HG02610 (cell line): ENCODE measurements around the gene RAB13.

Source experiments
- ATAC-seq: cut with Tn5 transposase; IDR thresholded peaks from one replicate; pipeline ENCODE4 v1.9.1; 2021; ENCODE audit warnings: mild to moderate bottlenecking, moderate library complexity; ENCODE audit not compliant: unreplicated experiment

RAB13 gene

DNA sequence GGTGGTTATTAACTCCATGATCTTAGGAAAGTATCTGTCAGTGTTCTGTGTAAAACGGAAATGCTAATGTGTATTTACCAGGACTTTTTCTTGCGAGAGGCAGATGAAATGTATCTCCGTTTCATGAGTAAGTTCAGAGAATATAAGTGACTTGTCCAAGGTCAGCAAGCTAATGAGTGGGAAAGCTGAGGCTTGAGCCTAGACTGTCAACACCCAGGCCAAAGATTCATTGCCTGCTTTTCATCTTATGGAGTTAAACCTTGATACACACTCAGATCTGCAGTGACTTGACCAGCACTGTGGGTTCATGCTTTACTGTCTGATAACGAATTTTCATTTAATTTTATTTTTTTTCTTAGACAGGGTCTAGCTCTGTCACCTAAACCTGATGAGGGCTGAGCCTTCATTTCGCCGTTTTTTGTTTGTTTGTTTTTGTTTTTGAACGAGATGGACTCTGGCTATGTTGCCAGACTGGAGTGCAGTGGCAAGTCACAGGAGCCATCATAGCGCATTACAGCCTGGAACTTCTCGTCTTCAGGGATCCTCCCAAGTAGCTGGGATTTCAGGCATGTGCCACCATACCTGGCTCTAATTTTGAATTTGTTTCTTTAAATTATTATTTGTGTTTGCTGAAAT lies 7.7 kb downstream of the RAB13 start:
- no peak for ATAC-seq

DNA sequence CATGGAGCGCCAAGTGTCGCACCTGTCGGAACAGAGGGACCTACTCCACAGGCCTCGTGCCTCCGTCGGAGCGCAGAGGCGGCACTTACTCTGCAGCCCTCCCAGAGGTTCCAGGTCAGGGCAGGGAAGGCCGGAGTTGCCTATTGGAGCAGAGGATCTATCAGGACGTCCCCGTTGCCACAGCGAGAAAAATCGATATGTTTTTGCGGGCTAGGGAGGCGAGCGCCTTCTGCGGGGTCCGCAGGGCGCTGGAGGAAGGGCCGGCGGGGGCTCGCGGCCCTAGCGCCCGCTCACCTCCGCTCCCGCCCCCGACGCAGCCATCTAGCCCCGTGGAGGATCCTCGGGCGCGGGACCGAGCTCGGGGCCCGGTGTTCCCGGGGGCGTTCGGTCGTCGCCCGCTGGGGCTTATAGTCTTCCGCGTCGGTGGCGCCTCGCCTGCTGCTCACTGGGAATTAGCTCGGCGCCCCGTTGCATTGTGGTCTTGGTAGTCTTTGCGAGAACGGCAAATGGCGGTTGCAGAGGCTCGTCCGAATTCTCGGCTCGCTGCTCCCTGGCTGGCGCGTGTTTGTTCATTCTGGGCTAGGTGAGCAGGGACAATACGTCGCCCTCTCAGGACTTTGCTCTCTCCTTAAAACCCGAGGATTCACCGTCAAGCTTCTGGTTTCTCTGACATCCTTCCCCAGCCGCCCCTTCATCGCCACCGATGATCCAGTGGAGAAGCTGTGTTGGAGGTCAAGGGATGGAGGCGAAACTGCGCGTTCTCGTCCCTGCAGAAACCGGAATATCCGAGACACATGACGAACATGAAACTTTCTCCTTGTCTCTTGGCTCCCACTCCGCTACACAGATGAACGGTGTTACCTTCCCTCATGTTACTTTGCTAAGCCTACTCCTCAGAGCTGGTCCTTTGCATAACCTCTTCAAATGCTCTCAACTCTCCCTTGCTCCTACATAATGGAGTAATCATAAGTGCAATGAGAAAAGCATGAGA lies 8.6 kb downstream of the RAB13 start, which contains the start of gene JTB:
Gene JTB, minus strand, starts transcription at position 425 of the 991 bp plus-strand sequence. Its CDS starts 422 bp downstream, at position 3.
- ATAC-seq, result peak; percentile 79

DNA sequence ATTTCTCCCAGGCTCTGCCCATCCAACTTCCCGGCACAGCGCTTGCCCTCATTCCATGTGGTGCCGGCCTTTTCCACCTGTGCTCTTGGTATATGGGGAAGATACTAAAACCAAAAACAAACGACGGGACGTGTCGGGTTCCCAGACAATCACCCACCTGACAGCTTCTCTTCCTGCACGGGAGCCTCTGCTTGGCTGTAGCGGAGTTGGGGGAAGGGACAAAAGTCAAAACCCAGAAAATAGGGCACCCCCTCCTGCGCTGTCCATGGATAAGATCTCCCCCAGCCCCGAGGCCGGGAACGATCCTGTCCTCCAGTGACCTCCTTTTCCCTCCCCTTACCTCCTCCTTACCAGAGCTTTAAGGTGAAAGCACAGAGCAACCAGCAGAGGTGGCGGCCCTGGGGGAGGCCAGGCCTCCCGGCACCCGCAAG lies 9.3 kb downstream of the RAB13 start:
- no peak for ATAC-seq

DNA sequence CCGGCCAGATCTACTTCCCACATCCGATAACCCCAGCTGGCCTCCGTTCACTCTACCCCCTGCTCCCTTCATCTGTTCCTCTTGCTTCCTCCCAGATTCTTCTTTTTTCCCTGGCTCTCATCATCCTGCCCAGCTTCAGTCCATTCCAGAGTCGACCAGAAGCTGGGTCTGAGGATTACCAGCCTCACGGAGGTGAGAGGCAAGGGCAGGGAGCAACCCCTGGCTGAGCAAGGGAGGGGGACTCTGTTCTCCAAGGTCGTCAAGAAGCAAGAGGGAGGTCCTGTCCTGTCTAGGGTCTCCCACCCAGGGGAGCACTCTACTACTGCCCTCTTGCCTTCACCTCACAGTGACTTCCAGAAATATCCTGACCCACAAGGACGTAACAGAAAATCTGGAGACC lies 12.6 kb downstream of the RAB13 start:
- no peak for ATAC-seq

DNA sequence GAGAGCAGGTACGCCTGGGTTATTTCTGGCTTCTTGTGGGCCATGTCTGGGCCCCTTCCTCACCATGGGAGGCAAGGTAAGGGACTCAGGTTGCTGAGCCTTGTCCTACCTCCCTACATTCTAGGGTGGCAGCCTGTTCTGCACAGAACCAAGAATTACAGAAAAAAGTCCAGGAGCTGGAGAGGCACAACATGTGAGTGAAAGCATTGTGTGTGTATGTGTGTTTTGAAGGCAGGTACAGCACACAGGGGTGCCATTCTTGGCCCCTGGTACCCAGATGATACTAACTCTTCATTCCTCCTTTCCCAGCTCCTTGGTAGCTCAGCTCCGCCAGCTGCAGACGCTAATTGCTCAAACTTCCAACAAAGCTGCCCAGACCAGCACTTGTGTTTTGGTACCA lies 13.1 kb downstream of the RAB13 start:
- no peak for ATAC-seq

DNA sequence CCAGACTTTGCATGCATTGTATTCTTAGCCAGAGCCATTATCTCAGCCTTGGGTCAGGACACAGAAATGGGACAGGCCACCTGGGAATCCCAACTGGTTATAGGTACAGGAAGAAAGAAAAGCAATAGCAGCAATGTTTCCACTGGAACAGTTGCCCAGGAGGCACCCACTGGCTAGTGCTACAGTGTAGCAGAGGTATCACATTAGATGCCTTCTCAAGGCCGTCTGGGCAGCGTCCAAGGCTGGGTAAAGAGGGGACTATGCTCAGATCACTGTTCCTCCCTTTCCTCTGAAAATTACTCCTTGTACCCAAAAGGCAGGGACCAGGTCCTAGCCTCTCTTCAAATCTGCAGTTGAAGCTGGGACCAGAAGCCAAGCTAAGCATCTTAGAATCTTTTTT lies 15.8 kb downstream of the RAB13 start:
- no peak for ATAC-seq

DNA sequence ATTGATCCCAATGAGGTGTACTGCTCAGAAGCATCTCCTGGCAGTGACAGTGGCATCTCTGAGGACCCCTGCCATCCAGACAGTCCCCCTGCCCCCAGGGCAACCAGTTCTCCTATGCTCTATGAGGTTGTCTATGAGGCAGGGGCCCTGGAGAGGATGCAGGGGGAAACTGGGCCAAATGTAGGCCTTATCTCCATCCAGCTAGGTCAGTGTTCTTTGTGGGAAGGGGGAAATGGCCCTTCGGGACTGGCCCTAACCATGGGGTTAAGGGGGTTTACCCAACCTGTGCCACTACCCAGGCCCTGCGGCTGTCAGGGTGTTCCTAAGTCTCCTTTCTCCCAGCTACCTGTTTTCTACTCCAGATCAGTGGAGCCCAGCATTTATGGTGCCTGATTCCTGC lies 17.2 kb downstream of the RAB13 start:
- ATAC-seq, result no peak

DNA sequence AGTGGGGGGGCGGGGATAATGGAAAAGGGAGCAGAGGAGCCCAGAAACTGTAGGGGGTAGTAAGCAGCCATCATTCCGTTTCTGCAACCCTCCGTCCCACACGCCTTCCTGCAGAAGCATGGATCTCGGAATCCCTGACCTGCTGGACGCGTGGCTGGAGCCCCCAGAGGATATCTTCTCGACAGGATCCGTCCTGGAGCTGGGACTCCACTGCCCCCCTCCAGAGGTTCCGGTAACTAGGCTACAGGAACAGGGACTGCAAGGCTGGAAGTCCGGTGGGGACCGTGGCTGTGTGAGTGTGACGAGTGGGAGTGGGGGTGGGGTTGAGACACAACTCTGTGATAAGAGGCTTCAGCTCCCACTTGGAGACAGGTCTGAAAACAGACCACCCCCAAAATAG lies 17.7 kb downstream of the RAB13 start:
- ATAC-seq, result no peak

DNA sequence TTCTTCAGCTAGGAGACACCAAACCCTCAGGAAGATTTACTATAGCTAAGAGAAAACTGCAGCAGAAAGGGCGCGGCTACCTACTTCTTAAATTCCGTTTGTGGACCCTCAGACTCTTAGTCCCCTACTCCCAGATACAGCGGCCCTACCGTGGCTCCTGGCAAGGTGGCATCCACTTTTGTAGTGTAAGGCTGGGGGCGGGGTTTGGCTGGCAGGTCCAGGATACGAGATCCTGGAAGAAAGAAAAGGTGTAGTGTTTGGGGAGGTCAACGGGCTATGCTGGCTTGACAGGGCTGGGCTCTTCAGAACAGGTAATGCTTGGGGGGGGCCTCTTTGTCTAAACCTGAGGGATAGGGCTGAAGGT lies 18.2 kb downstream of the RAB13 start:
- ATAC-seq, result no peak

DNA sequence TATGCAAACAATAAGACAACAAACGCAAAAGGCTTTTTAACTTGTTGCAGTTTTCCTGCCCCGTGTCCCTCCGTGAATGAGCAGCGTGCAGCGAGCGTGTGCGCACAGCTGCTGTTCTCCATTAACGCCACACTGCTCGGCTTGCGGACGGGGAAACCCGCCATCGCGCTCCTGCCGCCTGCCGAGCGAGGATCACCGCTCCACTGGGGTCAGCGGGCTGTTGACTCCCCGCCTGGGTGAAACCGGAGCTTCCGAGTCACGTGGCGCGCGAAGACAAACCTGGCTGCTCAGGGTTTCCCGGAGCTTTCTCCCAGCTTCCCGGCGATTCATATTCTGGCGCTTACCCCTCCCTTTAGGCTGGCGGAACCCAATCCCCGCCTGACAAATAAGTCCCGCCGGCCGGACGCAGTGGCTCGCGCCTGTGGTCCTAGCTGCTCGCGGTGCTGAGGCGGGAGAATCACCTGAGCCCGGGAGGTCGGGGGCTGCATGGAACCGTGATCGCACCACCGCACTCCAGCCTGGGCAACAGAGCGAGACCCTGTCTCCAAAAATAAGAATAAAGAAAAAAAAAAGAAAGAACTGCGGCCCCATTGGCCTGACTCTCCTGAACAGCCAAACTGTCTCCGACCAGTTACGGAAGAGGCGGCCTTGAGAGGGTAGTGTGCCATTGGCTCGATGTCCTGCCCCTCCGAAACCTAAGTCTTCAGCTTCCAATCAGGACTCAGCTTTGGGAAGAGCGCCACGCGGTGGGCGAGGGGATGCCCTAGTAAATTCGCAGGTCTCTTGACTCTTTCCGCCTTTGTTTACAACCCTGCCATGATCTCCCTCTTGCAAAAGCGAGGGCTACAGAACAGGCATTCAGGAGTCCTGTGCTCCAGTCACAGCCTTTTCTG lies 18.8 kb downstream of the RAB13 start, which contains the start of gene CREB3L4:
Gene CREB3L4, plus strand, starts transcription at position 796 of the 893 bp plus-strand sequence. CDS start 624 bp downstream, outside the sequence.
- peak; percentile 70 for ATAC-seq

DNA sequence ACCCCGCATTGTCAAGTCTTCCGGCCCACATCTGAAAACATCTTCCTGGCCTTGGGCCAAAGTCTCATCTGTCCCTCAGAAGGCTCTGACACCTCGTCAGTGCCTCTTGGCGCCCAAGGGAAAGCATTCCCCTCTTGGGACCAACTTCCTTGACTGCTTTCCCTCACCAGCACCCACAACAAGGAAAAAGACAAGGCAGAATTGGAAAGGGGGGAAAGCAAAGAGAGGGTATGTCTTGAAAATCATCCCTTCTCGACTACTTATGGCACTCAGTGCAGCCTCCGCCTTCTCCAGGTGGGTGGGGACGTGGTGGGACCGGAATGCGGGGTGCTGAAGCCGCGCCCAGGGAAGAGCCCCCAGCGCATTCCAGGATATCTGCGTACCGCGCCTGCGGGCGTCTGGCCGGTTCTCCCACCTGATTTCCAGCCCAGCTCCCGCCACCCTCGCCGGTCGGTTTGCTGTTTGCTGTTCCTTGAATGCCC lies 22.2 kb downstream of the RAB13 start:
- peak; percentile 1 for ATAC-seq

DNA sequence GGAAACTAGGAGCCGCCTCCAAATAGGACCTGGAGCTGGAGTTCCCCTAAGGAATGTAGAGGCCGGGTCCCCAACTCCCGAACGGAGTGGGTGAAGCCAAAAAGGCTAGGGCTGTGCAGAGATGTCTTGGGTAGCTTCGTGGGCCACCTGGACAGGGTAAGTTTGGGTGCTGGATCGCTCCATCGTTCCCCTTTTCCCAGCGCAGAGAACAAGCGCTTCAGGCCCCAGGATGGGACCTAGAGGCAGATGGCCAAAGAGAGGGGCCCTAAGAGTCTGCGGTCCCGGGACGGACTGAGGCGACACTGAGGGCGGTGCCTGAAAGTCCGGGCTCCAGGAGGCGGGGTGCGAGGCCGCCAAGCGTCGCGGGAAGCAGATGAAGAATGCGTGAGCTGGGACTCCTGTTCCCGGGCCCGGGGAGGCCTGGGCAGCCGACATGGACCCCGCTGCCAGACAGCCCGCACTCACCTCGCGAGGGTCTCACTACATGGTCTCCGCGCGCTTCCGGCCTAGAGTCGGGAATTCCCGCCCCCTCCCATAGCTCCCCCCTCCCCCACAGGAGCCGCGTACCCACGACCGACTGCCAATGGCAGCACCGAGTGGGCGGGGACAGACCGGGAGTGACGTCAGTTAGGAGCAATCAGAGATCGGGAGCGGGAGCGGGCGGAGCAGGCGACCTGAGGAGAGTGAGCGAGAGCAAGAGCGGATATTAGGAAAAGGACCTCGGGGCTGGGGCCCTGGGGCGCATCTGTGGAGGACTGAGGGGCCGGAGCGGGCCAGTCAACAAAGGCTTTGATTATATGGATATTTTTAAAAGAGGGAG lies 22.9 kb downstream of the RAB13 start, which contains the start of gene SLC39A1:
Gene SLC39A1, minus strand, starts transcription at position 508 of the 820 bp plus-strand sequence. CDS start 822 bp downstream, outside the sequence.
- peak; percentile 47 for ATAC-seq

DNA sequence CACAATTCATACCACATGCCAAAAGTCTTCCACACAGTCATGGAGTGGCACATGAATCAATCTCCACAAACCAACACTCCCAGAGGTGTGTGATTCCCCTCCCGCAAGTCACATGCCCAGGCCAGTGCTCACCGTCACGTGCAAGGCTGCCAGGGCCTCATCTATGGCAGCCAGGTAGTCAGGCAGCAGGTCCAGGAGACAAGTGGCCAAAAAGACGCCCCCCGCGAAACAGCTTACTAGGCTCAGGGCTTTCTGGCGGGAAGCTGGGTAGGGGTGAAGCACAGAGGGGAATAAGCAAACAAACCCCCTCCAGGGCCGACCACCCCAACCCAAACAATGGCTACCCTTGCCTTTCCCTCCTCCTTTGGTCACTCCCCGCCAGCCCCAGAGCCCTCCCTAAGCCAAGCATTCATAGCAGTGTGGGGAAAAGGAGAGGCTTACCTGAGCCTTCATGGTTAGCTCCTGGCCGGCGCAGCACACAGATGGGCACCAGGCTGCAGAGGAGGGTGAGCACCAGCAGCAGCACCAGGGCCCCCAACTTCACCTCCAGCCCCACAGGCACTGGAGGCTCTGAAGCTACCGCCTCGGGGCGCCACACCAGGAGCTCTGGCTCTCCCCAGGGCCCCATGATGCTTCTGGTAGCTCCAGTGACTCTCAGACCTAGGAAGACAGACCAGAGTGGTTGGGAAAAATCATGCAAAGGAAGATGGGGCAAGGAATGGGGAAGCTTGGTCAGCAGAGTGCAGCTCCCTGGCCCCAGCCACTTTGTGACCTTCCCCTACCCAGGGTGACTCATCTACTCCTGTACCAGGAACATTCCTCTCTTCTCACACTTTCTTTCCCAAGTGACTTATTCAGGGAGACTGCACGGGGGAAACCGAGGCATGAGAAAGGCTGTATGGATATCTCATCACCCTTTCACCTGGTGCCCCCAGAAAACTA lies 23.8 kb downstream of the RAB13 start:
- ATAC-seq, result no peak

DNA sequence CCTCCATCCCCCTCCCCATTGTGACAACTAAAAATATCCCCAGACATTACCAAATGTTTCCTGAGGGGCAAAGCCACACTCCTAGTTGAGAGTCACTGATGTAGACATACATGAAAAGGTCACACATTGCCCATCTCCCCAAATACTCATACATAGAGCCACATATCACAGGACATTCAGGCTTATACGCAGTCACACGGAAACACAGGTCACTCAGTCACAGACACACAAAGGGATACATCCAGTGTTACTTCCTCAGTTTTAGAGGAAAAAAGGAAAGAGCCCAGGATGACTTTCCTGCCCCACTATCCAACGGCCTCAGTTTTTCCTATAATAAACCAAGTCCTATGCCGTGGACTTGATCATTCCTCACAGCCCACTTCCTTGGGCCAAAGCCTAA lies 24.7 kb downstream of the RAB13 start:
- no peak for ATAC-seq

DNA sequence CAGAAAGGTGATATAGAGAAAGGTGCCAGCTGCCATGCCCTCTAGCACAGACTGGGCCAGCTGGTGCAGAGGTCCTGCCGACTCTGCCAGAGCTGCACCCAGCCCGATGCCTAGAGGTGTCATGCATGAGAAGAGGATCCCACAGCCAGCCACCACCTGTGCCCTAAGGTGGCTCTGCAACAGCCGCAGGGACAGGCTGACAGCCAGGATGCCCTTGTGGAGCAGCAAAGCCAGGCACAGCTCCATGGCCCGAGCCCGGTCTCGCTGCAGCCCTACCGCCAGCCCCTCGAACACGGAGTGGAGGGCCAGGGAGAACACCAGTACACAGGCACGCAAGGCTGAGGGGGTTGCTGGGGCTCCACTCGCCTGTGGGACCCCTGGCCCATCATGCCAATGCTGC lies 25.9 kb downstream of the RAB13 start:
- ATAC-seq, result no peak

DNA sequence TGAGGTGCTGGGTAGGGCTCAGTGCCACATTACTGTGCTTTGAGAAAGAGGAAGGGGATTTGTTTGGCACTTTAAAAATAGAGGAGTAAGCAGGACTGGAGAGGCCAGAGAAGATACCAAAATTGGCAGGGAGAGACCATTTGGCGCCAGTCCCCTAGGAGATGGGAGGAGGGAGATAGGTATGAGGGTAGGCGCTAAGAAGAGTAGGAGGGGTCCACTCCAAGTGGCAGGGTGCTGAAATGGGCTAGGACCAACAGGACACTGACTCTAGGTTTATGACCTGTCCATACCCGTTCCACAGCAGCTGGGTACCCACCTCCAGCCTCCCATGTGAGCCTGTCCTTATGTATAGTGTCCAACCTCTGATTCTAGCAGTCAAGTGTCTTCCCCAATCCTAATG lies 26.7 kb downstream of the RAB13 start:
- ATAC-seq, result no peak

DNA sequence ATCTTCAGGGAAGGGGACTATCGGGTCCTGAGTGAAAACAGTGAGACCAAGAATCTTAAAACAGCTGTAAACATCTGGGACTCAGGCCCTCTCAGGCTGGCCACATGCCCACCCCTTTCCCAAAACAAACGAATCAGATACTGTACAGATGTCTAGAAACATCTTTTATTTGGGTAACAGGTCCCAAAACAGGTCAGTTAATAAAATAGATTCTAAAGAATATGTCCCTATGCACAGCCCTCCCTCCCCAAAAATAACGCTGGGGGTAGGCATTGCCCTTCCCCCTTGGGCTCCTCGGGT lies 27.2 kb downstream of the RAB13 start:
- no peak for ATAC-seq

DNA sequence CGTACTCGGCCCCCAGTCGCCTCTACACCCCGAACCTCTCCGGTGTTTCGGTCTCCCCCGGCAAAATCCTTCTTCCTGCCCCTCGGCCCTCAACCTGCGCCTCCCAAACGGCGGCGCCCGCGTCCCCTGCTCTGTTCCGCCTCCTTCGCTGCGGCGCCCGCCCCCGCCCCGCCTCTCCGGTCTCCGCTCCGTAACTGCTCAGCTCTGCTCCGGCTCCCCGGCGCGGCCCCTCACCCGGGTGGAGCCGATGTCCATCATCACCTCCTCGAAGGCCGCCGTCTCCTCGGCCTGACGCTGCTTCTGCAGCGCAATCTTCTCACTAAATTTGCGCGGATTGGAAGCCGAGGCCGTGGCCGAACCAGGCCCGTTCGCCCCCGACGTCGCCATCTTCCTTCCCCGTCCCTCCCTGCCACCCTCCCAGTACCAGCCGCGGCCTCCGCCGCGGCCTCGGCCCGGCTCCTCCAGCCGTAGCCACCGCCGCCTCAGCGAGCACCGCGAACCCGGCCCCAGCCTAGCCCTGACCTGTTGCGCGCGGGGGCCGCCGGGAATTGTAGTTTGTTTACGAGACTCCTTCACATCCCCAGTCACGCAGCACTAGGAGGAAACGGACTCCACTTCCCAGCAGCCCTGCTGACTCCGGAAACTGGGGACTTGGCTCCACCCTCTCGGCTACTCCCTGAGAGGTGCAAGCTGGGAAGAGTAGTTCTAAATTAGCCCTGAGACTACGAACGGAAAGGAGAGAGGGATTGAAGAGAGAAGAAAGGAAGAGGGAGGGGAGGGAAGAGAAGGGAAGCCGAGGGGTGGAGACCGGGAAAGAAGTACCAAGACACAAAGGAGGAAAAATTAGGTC lies 27.8 kb downstream of the RAB13 start, which contains the start of gene CRTC2:
Gene CRTC2, minus strand, starts transcription at position 502 of the 850 bp plus-strand sequence. Its CDS starts 115 bp downstream, at position 387.
- ATAC-seq, result peak; percentile 64
